Liver (tissue), 9 donors: Measurements from ENCODE around the gene PARP16. TPM values are rescaled to one million over a fixed set of nuclear protein-coding genes. Genes with fewer than 3 reads are reported as not detected.

Experiments
- DNase-seq: peaks from one replicate; pipeline ENCODE4 v3.0.0-alpha.2; 2017; ENCODE audit warnings: low spot score
- H3K27ac ChIP-seq, 2 donors: one replicate each; pipeline ENCODE4 v1.7.0; 2013; ENCODE audit warnings: inconsistent platforms in 2 of 2, low read length in 2 of 2, control low read depth in 1 of 2, low read depth in 1 of 2, mild to moderate bottlenecking in 1 of 2
- H3K27me3 ChIP-seq, 4 donors: one replicate each; pipeline versions ENCODE4 v1.6.1 to v1.7.0; 2013; ENCODE audit warnings: low read length in 3 of 4, inconsistent platforms in 1 of 4, mild to moderate bottlenecking in 1 of 4, moderate library complexity in 1 of 4; ENCODE audit not compliant: control insufficient read depth in 4 of 4, insufficient read depth in 4 of 4
- H3K36me3 ChIP-seq, 4 donors: one replicate each; pipeline versions ENCODE4 v1.6.1 to v1.7.0; 2013; ENCODE audit warnings: low read length in 3 of 4, mild to moderate bottlenecking in 3 of 4, low read depth in 1 of 4, moderate library complexity in 1 of 4; ENCODE audit not compliant: control insufficient read depth in 4 of 4, insufficient read depth in 3 of 4
- H3K4me1 ChIP-seq, 4 donors: one replicate each; pipeline versions ENCODE4 v1.6.1 to v1.7.0; 2013; ENCODE audit warnings: low read length in 3 of 4, mild to moderate bottlenecking in 3 of 4, moderate library complexity in 1 of 4; ENCODE audit not compliant: control insufficient read depth in 4 of 4, insufficient read depth in 4 of 4
- H3K4me3 ChIP-seq, 3 donors: one replicate each; pipeline versions ENCODE4 v1.6.1 to v1.7.0; 2013; ENCODE audit warnings: low read length in 3 of 3, control low read depth in 1 of 3, low read depth in 1 of 3, mild to moderate bottlenecking in 1 of 3
- H3K9ac ChIP-seq, 2 donors: one replicate each; pipeline ENCODE4 v1.7.0; 2013; ENCODE audit warnings: low read length in 2 of 2, mild to moderate bottlenecking in 2 of 2, moderate library complexity in 2 of 2, control low read depth in 1 of 2, low read depth in 1 of 2
- H3K9me3 ChIP-seq, 4 donors: one replicate each; pipeline versions ENCODE4 v1.6.1 to v1.7.0; 2013; ENCODE audit warnings: low read length in 3 of 4; ENCODE audit not compliant: control insufficient read depth in 4 of 4
- FOXA2 ChIP-seq: IDR thresholded peaks from 2 replicates; pipeline ENCODE4 v1.6.1; 2016; ENCODE audit warnings: antibody characterized with exemption
- GABPA ChIP-seq, 2 donors: IDR thresholded peaks in 1 of 2; conservative IDR thresholded peaks in 1 of 2; 2 replicates each; pipeline ENCODE4 v1.6.1; 2016; ENCODE audit warnings: antibody characterized with exemption in 2 of 2, mild to moderate bottlenecking in 1 of 2, moderate library complexity in 1 of 2
- HNF4A ChIP-seq, 2 donors: conservative IDR thresholded peaks; 2 replicates each; pipeline ENCODE4 v1.6.1; 2016; ENCODE audit warnings: antibody characterized with exemption in 2 of 2, mild to moderate bottlenecking in 2 of 2
- HNF4G ChIP-seq: IDR thresholded peaks from 2 replicates; pipeline ENCODE4 v1.6.1; 2016; ENCODE audit warnings: antibody characterized with exemption
- JUND ChIP-seq, 2 donors: IDR thresholded peaks; 2 replicates each; pipeline ENCODE4 v1.6.1; 2016; ENCODE audit warnings: antibody characterized with exemption in 2 of 2
- RAD21 ChIP-seq, 2 donors: IDR thresholded peaks; 2 replicates each; pipeline ENCODE4 v1.6.1; 2016; ENCODE audit warnings: antibody characterized with exemption in 2 of 2, mild to moderate bottlenecking in 2 of 2
- RXRA ChIP-seq, 2 donors: IDR thresholded peaks; 2 replicates each; pipeline ENCODE4 v1.6.1; 2017 to 2018; ENCODE audit warnings: antibody characterized with exemption in 2 of 2, mild to moderate bottlenecking in 1 of 2
- SP1 ChIP-seq: IDR thresholded peaks from 2 replicates; pipeline ENCODE4 v1.6.1; 2018; ENCODE audit warnings: antibody characterized with exemption, mild to moderate bottlenecking
- WGBS: extraction: QIAGEN DNeasy Blood & Tissue Kit; methylation state at CpG from one replicate; pipeline ENCODE4 v1.1.7; 2013; 5-methylcytosine and 5-hydroxymethylcytosine counted together
- polyA plus RNA-seq, 2 donors: library from polyadenylated mRNA; stranded (reverse) in 1 of 2; unstranded in 1 of 2; fragments of 200-250 nt in 1 of 2; fragments of >200 nt in 1 of 2; fragmentation: Nextera tagmentation in 1 of 2; extraction: Ambion mirVana in 1 of 2; gene quantifications; one replicate each; pipeline versions ENCODE4 v1.2.1 to v1.2.3, GENCODE V29; 2013 to 2015
- total RNA-seq, 2 donors: library from RNA; depleted of rRNA; stranded (reverse); fragments of >200 nt; gene quantifications; one replicate each; pipeline ENCODE4 v1.2.3, GENCODE V29; 2014
- TF ChIP-seq, protein P1 (sequence below): IDR thresholded peaks from 2 replicates; pipeline ENCODE4 v1.6.1; 2016; ENCODE audit warnings: antibody characterized with exemption
- TF ChIP-seq, protein P2 (sequence below): IDR thresholded peaks from 2 replicates; pipeline ENCODE4 v1.6.1; 2016; ENCODE audit warnings: antibody characterized with exemption
- TF ChIP-seq, protein P3 (sequence below): IDR thresholded peaks from 2 replicates; pipeline ENCODE4 v1.6.1; 2016; ENCODE audit warnings: antibody characterized with exemption, mild to moderate bottlenecking
- TF ChIP-seq, protein P4 (sequence below): fragments of 150-350 bp; IDR thresholded peaks from 2 replicates; pipeline ENCODE4 v1.5.1; 2017; ENCODE audit warnings: improper control_type of control experiment, low read depth, low read length; ENCODE audit not compliant: missing input control
- TF ChIP-seq, protein P5 (sequence below): IDR thresholded peaks from 2 replicates; pipeline ENCODE4 v1.6.1; 2016; ENCODE audit warnings: antibody characterized with exemption
- donor health status: healthy.
- donor health status: healthy.
- donor health status: healthy.
- donor health status: healthy.
- donor health status: healthy.

Gene PARP16
- total and polyA plus RNA-seq, 4 donors, result 4.0 to 6.9 (median 5.7) TPM

DNA sequence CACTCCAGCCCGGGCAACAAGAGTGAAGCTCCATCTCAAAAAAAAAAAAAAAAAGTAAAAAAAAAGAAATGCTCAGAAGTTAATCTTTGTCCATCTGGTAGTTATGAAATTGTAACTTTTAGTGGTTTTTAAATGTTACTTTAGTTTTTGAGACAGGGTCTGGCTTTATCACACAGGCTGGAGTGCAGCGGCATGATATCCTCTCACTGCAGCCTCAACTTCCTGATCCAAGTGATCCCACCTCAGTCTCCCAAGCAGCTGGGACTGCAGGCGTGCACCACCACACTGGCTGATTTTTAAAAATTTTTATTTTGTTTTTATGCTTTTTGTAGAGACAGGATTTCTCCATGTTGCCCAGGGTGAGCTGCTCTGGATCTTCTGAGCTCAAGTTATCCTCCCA is 19.1 kb upstream of the PARP16 start:
- no peak overlapping the region for H3K27ac ChIP-seq
- WGBS, result 76% methylated on average over 3 of the region's 3 CpGs
- H3K9me3 ChIP-seq, result no peaks in the 10 kb centered on the region
- TF ChIP-seq HNF4A (conservative IDR thresholded peaks at IDR 0.05) (no peak), SP1 (no peak), GABPA (IDR thresholded peaks at IDR 0.05 in 1 of 2, conservative IDR thresholded peaks at IDR 0.05 in 1 of 2) (no peak), FOXA2 (no peak), JUND (IDR thresholded peaks at IDR 0.05) (no peak)
- TF ChIP-seq, protein P1, sequence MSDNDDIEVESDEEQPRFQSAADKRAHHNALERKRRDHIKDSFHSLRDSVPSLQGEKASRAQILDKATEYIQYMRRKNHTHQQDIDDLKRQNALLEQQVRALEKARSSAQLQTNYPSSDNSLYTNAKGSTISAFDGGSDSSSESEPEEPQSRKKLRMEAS, result no peak
- TF ChIP-seq, protein P2, sequence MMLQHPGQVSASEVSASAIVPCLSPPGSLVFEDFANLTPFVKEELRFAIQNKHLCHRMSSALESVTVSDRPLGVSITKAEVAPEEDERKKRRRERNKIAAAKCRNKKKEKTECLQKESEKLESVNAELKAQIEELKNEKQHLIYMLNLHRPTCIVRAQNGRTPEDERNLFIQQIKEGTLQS, result no peak
- TF ChIP-seq, protein P3, sequence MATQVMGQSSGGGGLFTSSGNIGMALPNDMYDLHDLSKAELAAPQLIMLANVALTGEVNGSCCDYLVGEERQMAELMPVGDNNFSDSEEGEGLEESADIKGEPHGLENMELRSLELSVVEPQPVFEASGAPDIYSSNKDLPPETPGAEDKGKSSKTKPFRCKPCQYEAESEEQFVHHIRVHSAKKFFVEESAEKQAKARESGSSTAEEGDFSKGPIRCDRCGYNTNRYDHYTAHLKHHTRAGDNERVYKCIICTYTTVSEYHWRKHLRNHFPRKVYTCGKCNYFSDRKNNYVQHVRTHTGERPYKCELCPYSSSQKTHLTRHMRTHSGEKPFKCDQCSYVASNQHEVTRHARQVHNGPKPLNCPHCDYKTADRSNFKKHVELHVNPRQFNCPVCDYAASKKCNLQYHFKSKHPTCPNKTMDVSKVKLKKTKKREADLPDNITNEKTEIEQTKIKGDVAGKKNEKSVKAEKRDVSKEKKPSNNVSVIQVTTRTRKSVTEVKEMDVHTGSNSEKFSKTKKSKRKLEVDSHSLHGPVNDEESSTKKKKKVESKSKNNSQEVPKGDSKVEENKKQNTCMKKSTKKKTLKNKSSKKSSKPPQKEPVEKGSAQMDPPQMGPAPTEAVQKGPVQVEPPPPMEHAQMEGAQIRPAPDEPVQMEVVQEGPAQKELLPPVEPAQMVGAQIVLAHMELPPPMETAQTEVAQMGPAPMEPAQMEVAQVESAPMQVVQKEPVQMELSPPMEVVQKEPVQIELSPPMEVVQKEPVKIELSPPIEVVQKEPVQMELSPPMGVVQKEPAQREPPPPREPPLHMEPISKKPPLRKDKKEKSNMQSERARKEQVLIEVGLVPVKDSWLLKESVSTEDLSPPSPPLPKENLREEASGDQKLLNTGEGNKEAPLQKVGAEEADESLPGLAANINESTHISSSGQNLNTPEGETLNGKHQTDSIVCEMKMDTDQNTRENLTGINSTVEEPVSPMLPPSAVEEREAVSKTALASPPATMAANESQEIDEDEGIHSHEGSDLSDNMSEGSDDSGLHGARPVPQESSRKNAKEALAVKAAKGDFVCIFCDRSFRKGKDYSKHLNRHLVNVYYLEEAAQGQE, result no peak
- H3K4me1 ChIP-seq, result peaks cover 0 to 24% (median 18%) of the 10 kb centered on the region in 4 donors
- no peak overlapping the region for H3K9ac ChIP-seq
- no peak overlapping the region for H3K4me3 ChIP-seq
- no peak for DNase-seq
- H3K36me3 ChIP-seq, result no peaks in the 10 kb centered on the region
- no peaks in the 10 kb centered on the region for H3K27me3 ChIP-seq

DNA sequence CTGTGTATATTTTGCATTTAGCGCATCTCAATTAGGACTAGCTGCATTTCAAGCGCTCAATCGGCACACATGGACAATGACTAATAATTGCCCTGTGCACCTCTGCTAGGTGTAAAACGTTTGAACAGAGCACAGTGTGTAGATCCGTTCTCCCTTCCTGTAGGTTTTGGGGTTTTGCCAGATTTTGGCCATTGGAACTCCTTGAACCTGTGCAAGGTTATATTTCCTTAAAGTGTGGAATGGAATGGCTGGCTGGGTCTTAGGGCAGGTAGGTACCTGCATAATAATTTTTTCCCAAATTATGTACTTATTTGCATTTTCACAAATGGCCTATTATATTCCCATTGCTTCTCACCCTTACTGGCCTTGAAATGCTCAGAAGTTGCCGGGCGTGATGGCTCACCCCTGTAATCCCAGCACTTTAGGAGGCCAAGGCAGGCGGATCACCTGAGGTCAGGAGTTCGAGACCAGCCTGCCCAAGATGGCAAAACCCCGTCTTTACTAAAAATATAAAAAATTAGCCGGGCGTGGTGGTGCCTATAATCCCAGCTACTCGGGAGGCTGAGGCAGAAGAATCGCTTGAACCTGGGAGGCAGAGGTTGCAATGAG is 18.6 kb upstream of the PARP16 start:
- H3K36me3 ChIP-seq, result no peaks in the 10 kb centered on the region
- no peak overlapping the region for H3K4me3 ChIP-seq
- WGBS, result 47% methylated on average over 14 of the region's 14 CpGs
- H3K27me3 ChIP-seq, result no peaks in the 10 kb centered on the region
- TF ChIP-seq HNF4G, result no peak
- TF ChIP-seq, protein P2, result no peak
- no peak for TF ChIP-seq FOXA2
- TF ChIP-seq, protein P4, sequence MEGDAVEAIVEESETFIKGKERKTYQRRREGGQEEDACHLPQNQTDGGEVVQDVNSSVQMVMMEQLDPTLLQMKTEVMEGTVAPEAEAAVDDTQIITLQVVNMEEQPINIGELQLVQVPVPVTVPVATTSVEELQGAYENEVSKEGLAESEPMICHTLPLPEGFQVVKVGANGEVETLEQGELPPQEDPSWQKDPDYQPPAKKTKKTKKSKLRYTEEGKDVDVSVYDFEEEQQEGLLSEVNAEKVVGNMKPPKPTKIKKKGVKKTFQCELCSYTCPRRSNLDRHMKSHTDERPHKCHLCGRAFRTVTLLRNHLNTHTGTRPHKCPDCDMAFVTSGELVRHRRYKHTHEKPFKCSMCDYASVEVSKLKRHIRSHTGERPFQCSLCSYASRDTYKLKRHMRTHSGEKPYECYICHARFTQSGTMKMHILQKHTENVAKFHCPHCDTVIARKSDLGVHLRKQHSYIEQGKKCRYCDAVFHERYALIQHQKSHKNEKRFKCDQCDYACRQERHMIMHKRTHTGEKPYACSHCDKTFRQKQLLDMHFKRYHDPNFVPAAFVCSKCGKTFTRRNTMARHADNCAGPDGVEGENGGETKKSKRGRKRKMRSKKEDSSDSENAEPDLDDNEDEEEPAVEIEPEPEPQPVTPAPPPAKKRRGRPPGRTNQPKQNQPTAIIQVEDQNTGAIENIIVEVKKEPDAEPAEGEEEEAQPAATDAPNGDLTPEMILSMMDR, result no peak
- no peak for TF ChIP-seq RXRA (IDR thresholded peaks at IDR 0.05)
- TF ChIP-seq, protein P5, sequence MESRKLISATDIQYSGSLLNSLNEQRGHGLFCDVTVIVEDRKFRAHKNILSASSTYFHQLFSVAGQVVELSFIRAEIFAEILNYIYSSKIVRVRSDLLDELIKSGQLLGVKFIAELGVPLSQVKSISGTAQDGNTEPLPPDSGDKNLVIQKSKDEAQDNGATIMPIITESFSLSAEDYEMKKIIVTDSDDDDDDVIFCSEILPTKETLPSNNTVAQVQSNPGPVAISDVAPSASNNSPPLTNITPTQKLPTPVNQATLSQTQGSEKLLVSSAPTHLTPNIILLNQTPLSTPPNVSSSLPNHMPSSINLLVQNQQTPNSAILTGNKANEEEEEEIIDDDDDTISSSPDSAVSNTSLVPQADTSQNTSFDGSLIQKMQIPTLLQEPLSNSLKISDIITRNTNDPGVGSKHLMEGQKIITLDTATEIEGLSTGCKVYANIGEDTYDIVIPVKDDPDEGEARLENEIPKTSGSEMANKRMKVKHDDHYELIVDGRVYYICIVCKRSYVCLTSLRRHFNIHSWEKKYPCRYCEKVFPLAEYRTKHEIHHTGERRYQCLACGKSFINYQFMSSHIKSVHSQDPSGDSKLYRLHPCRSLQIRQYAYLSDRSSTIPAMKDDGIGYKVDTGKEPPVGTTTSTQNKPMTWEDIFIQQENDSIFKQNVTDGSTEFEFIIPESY, result no peak
- TF ChIP-seq, protein P3, result no peak
- no peak for TF ChIP-seq RAD21 (IDR thresholded peaks at IDR 0.05)
- no peak for TF ChIP-seq JUND (IDR thresholded peaks at IDR 0.05)
- TF ChIP-seq, protein P1, result no peak
- no peak for TF ChIP-seq SP1
- no peaks in the 10 kb centered on the region for H3K9me3 ChIP-seq
- H3K9ac ChIP-seq, result no peak overlapping the region
- no peak for DNase-seq
- peaks cover 0 to 24% (median 16%) of the 10 kb centered on the region in 4 donors for H3K4me1 ChIP-seq
- H3K27ac ChIP-seq, result peak overlapping the region; percentile 93 to 97
